PC-9 (cell line): Measurements from ENCODE around the gene NRG2.

Source experiments
- EZH2 ChIP-seq: fragments of 200-600 bp; sonication (generic); IDR thresholded peaks from 2 replicates; pipeline ENCODE4 v1.8.0; 2017; ENCODE audit warnings: antibody characterized with exemption, low read depth
- TF ChIP-seq, protein P1 (sequence below): fragments of 200-600 bp; sonication (generic); conservative IDR thresholded peaks from 2 replicates; pipeline ENCODE4 v1.6.1; 2017; ENCODE audit warnings: mixed run types, antibody characterized with exemption, mild to moderate bottlenecking, moderate library complexity

DNA sequence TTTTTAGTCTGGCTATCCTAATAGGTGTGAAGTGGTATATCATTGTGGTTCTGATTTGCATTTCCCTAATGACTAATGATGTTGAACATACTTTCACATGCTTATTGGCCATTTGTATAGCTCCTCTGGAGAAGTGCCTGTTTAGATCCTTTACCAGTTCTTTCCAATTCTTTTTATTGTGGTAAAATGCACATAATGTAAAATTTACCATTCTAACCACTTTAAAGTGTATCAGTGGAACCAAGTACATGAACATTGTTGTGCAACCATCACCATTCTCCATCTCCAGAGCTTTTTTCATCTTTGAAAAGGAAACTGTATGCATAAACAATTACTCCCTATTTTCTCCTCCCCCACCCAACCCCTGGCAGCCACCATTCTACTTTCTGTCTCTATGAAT is 95.4 kb downstream of the NRG2 start:
- TF ChIP-seq, protein P1, sequence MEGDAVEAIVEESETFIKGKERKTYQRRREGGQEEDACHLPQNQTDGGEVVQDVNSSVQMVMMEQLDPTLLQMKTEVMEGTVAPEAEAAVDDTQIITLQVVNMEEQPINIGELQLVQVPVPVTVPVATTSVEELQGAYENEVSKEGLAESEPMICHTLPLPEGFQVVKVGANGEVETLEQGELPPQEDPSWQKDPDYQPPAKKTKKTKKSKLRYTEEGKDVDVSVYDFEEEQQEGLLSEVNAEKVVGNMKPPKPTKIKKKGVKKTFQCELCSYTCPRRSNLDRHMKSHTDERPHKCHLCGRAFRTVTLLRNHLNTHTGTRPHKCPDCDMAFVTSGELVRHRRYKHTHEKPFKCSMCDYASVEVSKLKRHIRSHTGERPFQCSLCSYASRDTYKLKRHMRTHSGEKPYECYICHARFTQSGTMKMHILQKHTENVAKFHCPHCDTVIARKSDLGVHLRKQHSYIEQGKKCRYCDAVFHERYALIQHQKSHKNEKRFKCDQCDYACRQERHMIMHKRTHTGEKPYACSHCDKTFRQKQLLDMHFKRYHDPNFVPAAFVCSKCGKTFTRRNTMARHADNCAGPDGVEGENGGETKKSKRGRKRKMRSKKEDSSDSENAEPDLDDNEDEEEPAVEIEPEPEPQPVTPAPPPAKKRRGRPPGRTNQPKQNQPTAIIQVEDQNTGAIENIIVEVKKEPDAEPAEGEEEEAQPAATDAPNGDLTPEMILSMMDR: no peak
- no peak for TF ChIP-seq EZH2
